Uterus (tissue), 4 donors: ENCODE measurements around the gene NXPH2. TPM values are rescaled to one million over a fixed set of nuclear protein-coding genes. Genes with fewer than 3 reads are reported as not detected.

Experiments
- DNase-seq, 2 donors: peaks; one replicate each; pipeline ENCODE4 v3.0.0-alpha.2; 2019 to 2020
- H3K27ac ChIP-seq, 2 donors: fragments of 200-600 bp; sonication (generic); 1 replicate in 1 of 2; 2 replicates in 1 of 2; pipeline ENCODE4 v1.5.1; 2016 to 2018
- H3K27me3 ChIP-seq, 2 donors: fragments of 200-600 bp; sonication (generic); one replicate each; pipeline ENCODE4 v1.5.1; 2018 to 2019; ENCODE audit warnings: control low read depth in 1 of 2
- H3K36me3 ChIP-seq, 2 donors: fragments of 200-600 bp; sonication (generic); one replicate each; pipeline ENCODE4 v1.5.1; 2019; ENCODE audit warnings: control low read depth in 1 of 2
- H3K4me1 ChIP-seq, 2 donors: fragments of 200-600 bp; sonication (generic); one replicate each; pipeline ENCODE4 v1.5.1; 2018 to 2019; ENCODE audit warnings: control low read depth in 1 of 2
- H3K4me3 ChIP-seq, 2 donors: fragments of 200-600 bp; sonication (generic); 1 replicate in 1 of 2; 2 replicates in 1 of 2; pipeline ENCODE4 v1.5.1; 2018 to 2019; ENCODE audit warnings: mild to moderate bottlenecking in 1 of 2
- H3K9me3 ChIP-seq, 2 donors: fragments of 200-600 bp; sonication (generic); one replicate each; pipeline ENCODE4 v1.5.1; 2019; ENCODE audit warnings: control low read depth in 1 of 2
- POLR2A ChIP-seq, 2 donors: fragments of 450-650 bp; IDR thresholded peaks; one replicate each; pipeline ENCODE4 v1.6.1; 2016; ENCODE audit warnings: antibody characterized with exemption in 2 of 2, mild to moderate bottlenecking in 1 of 2, moderate library complexity in 1 of 2
- intact Hi-C: fragments of 100-400 bp; cut with DNase I; formaldehyde crosslinking; loops from one replicate; pipeline ENCODE4 v1.15.1; 2023; ENCODE audit warnings: low total_unique reads
- total RNA-seq, 4 donors: library from RNA; depleted of rRNA in 3 of 4; stranded (reverse); fragments of >200 nt in 3 of 4; gene quantifications; one replicate each; pipeline versions ENCODE4 v1.1.0 to v1.2.4, GENCODE V29; 2014 to 2023
- TF ChIP-seq, protein P1 (sequence below), 4 experiments: fragments of 200-600 bp in 2 of 4; fragments of 450-650 bp in 2 of 4; sonication (generic) in 2 of 4; IDR thresholded peaks; one replicate each; pipeline ENCODE4 v1.5.1; 2016 to 2019; ENCODE audit warnings: antibody characterized with exemption in 4 of 4, mild to moderate bottlenecking in 2 of 4, moderate library complexity in 1 of 4
- donor health status: DM: yes; HTN: yes; CAD: no.

Gene NXPH2
- total RNA-seq, 4 donors from 2014 or later = 1.2 TPM; not detected in 3

DNA sequence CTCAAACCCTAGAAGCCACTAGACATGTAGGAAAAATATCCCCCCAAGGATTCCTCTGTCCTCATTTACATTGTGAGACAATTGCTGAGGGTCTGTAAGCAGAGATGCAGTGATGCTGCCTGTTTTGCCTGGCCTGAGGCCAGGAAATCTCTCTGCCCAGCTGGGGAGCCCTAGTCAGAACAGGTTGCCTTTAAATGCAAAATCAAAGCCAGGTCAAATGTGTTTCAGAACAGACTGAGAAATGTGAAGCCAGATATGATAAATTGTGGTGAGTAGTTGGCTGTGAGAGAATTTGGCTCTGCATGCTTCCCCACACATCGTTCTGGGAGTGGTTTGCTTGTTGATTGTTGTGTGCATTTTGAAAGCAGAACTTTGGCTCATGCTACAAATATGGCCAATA, 38.4 kb upstream of the NXPH2 start:
- H3K27ac ChIP-seq = no peak overlapping the region
- no peaks in the 10 kb centered on the region for H3K4me1 ChIP-seq
- no peaks in the 10 kb centered on the region for H3K36me3 ChIP-seq
- H3K4me3 ChIP-seq = no peak overlapping the region
- no peaks in the 10 kb centered on the region for H3K9me3 ChIP-seq
- DNase-seq = no peak
- H3K27me3 ChIP-seq = no peaks in the 10 kb centered on the region
- intact Hi-C loops = no loop called here
- TF ChIP-seq POLR2A (IDR thresholded peaks at IDR 0.05) = no peak
- TF ChIP-seq, protein P1, sequence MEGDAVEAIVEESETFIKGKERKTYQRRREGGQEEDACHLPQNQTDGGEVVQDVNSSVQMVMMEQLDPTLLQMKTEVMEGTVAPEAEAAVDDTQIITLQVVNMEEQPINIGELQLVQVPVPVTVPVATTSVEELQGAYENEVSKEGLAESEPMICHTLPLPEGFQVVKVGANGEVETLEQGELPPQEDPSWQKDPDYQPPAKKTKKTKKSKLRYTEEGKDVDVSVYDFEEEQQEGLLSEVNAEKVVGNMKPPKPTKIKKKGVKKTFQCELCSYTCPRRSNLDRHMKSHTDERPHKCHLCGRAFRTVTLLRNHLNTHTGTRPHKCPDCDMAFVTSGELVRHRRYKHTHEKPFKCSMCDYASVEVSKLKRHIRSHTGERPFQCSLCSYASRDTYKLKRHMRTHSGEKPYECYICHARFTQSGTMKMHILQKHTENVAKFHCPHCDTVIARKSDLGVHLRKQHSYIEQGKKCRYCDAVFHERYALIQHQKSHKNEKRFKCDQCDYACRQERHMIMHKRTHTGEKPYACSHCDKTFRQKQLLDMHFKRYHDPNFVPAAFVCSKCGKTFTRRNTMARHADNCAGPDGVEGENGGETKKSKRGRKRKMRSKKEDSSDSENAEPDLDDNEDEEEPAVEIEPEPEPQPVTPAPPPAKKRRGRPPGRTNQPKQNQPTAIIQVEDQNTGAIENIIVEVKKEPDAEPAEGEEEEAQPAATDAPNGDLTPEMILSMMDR (IDR thresholded peaks at IDR 0.05) = no peak

DNA sequence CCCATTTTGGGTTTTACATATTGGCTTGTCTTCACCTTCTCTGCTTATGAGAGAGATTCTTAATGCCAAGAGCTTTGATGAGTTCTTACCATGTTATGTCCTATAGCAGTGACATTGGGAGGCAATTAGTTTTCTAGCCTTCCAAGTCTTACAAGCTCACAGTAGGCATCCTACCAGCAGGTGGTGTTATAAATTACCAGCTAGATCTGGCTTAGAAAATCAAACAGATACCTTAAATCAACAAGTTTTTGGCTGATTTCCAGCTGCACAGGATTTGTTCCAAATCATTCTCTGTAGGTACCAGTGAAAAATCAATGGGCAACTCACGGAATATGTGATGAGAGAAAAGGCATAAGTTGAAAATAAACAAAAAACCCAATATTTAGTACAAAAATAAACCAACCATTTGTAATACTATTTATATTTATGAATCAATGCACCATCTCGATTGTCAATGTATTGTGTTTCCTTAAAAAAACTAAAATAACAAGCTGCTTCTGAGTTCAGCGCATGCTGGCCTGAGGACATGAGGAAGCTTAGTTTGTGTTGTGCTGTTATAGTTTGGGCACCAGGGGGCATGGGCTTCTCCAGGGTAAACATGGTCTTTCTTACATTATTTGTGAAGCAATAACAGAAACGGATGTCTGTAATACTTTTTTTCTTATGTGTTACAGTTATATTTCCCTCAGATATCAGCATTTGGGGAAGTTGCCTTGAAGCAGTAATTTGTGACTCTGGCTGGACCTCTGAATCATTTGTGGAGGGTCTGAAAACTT, 34.1 kb upstream of the NXPH2 start:
- Histone ChIP-seq H3K27me3 (peaks cover 0 to 4% of the 10 kb centered on the region in 2 donors), H3K36me3 (no peaks in the 10 kb centered on the region), H3K4me1 (no peaks in the 10 kb centered on the region), H3K9me3 (no peaks in the 10 kb centered on the region), H3K4me3 (no peak overlapping the region), H3K27ac (no peak overlapping the region)
- TF ChIP-seq, protein P1 (IDR thresholded peaks at IDR 0.05) = no peak
- TF ChIP-seq POLR2A (IDR thresholded peaks at IDR 0.05) = no peak
- no peak for DNase-seq
- intact Hi-C loops = no loop called here

DNA sequence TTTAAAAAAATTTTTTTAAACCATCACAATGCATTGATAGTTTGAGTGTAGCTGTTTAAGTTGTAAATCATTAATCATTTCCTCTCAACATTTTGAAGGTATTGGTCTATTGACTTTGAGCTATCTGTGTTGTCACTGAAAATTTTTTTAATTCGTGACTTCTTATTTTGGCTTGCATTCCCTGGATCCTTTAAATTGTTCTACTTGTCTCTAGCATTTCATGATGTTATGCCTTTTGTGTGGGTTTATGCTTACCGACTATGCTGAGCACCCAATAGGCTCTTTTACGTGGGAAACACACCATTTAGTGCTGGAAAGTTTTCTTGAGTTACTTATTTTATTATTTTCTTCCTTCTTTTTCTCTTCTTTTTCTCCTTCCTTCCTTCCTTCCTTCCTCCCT, 31.2 kb upstream of the NXPH2 start:
- no peaks in the 10 kb centered on the region for H3K4me1 ChIP-seq
- intact Hi-C loops = no loop called here
- no peak for TF ChIP-seq POLR2A (IDR thresholded peaks at IDR 0.05)
- TF ChIP-seq, protein P1 (IDR thresholded peaks at IDR 0.05) = no peak

DNA sequence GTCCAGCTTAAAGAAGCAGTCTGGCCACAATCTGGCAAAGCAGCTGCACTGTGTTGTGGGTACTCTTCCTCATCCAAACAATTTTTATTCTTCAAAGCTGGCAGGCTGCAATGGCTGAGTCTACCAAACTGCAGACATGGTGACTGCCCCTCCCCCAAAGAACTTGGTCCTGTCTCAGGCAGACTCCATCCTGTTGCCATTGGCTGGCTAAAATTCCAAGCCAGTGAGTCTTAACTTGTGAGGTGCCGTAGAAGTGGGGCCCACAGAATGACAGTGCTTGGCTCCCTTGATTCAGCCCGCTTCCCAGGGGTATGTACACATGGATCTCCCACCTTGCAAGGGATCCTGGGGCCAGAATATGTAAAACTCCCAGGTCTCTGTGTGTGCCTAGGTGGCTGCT, 14.5 kb upstream of the NXPH2 start:
- no peak for TF ChIP-seq POLR2A (IDR thresholded peaks at IDR 0.05)
- TF ChIP-seq, protein P1 (IDR thresholded peaks at IDR 0.05) = no peak
- no peak overlapping the region for H3K27ac ChIP-seq
- intact Hi-C loops = no loop called here
- no peak for DNase-seq
- no peaks in the 10 kb centered on the region for H3K36me3 ChIP-seq
- no peaks in the 10 kb centered on the region for H3K4me1 ChIP-seq
- H3K9me3 ChIP-seq = no peaks in the 10 kb centered on the region
- H3K27me3 ChIP-seq = no peaks in the 10 kb centered on the region
- no peak overlapping the region for H3K4me3 ChIP-seq

More for the DNA sequence above, 31.2 kb upstream of the NXPH2 start:
- Histone ChIP-seq H3K4me3 (no peak overlapping the region), H3K27me3 (peaks cover 0 to 4% of the 10 kb centered on the region in 2 donors), H3K9me3 (no peaks in the 10 kb centered on the region), H3K27ac (no peak overlapping the region), H3K36me3 (no peaks in the 10 kb centered on the region)
- no peak for DNase-seq

DNA sequence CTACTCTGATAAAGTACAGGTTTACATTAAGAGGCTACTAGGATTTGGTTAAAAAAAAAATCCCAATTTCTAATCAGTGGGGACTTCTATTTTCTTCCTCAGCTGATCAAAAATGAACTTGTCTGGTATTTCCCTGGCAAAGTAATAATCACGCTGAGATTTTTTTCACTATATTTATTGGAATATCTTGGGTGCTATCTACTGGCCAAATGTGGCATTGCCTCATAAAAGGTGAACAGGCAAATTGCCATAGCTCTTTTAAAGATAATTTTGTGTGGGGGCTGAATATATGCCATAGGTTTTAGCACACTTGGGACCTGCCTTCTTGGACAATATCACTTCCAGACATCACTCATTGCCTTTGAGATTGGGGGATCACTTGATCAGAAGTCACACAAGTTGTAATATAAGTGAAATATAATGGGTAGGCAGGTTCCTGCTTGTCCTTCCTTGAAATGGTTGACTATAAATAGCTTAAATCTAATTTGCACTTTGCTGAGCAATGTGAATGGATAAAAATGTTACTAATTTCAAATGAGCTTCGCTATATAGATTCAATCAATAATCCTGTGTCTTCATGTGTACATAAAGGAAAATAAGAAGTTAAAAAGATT, 7.0 kb upstream of the NXPH2 start:
- Histone ChIP-seq H3K36me3 (no peaks in the 10 kb centered on the region), H3K4me1 (no peaks in the 10 kb centered on the region), H3K9me3 (no peaks in the 10 kb centered on the region), H3K27ac (no peak overlapping the region), H3K27me3 (no peaks in the 10 kb centered on the region), H3K4me3 (no peak overlapping the region)
- intact Hi-C loops = no loop called here
- DNase-seq = no peak
- TF ChIP-seq, protein P1 (IDR thresholded peaks at IDR 0.05) = peak; percentile 45 to 70 (median 50)
- no peak for TF ChIP-seq POLR2A (IDR thresholded peaks at IDR 0.05)
